ENCODE measurements around the gene GANC.

- TF ChIP-seq, protein P1, sequence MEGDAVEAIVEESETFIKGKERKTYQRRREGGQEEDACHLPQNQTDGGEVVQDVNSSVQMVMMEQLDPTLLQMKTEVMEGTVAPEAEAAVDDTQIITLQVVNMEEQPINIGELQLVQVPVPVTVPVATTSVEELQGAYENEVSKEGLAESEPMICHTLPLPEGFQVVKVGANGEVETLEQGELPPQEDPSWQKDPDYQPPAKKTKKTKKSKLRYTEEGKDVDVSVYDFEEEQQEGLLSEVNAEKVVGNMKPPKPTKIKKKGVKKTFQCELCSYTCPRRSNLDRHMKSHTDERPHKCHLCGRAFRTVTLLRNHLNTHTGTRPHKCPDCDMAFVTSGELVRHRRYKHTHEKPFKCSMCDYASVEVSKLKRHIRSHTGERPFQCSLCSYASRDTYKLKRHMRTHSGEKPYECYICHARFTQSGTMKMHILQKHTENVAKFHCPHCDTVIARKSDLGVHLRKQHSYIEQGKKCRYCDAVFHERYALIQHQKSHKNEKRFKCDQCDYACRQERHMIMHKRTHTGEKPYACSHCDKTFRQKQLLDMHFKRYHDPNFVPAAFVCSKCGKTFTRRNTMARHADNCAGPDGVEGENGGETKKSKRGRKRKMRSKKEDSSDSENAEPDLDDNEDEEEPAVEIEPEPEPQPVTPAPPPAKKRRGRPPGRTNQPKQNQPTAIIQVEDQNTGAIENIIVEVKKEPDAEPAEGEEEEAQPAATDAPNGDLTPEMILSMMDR (conservative IDR thresholded peaks at IDR 0.05; ENCODE audit: low read length): no peak
- TF ChIP-seq EZH2phosphoT487 (IDR thresholded peaks at IDR 0.05; ENCODE audit: borderline replicate concordance): no peak
Observed at GRCh38 chr15:42233107-42233506, 39.9 kb upstream of the GANC start.
